H9 (cell line): Measurements from ENCODE around the gene GLCCI1. TPM values are rescaled to one million over a fixed set of nuclear protein-coding genes. Genes with fewer than 3 reads are reported as not detected.

Experiments used
- DNase-seq: peaks from one replicate; pipeline ENCODE4 v3.0.0-alpha.2; 2017
- H2AFZ ChIP-seq: one replicate; pipeline ENCODE4 v1.6.1; 2013; ENCODE audit warnings: mild to moderate bottlenecking, low read length, control low read depth, moderate library complexity
- H2AK5ac ChIP-seq: 2 replicates; pipeline ENCODE4 v1.6.1; 2013; ENCODE audit warnings: low read length, control low read depth, mixed read lengths; ENCODE audit not compliant: insufficient read length
- H2BK120ac ChIP-seq: one replicate; pipeline ENCODE4 v1.6.1; 2013; ENCODE audit warnings: low read depth, mild to moderate bottlenecking, low read length, control low read depth, inconsistent platforms; ENCODE audit not compliant: poor library complexity, severe bottlenecking
- H2BK12ac ChIP-seq: 2 replicates; pipeline ENCODE4 v1.6.1; 2013; ENCODE audit warnings: low read length, control low read depth, mixed read lengths, low read depth; ENCODE audit not compliant: insufficient read length
- H2BK15ac ChIP-seq: 2 replicates; pipeline ENCODE4 v1.6.1; 2013; ENCODE audit warnings: low read depth, low read length, control low read depth
- H2BK20ac ChIP-seq: one replicate; pipeline ENCODE4 v1.6.1; 2013; ENCODE audit warnings: low read depth, mild to moderate bottlenecking, low read length, control low read depth, inconsistent platforms; ENCODE audit not compliant: poor library complexity, severe bottlenecking
- H2BK5ac ChIP-seq: 2 replicates; pipeline ENCODE4 v1.6.1; 2013; ENCODE audit warnings: low read length, control low read depth, mixed read lengths; ENCODE audit not compliant: insufficient read length
- H3K14ac ChIP-seq: 2 replicates; pipeline ENCODE4 v1.6.1; 2013; ENCODE audit warnings: low read length, control low read depth; ENCODE audit not compliant: insufficient read depth
- H3K18ac ChIP-seq: 2 replicates; pipeline ENCODE4 v1.6.1; 2013; ENCODE audit warnings: low read depth, mild to moderate bottlenecking, mixed read lengths, low read length, control low read depth; ENCODE audit not compliant: insufficient read length
- H3K23ac ChIP-seq: 2 replicates; pipeline ENCODE4 v1.6.1; 2013; ENCODE audit warnings: low read length, control low read depth, mixed read lengths, low read depth; ENCODE audit not compliant: insufficient read length
- H3K23me2 ChIP-seq: 2 replicates; pipeline ENCODE4 v1.6.1; 2013; ENCODE audit warnings: low read depth, mild to moderate bottlenecking, mixed read lengths, low read length, control low read depth; ENCODE audit not compliant: insufficient read length, poor library complexity, severe bottlenecking
- H3K27ac ChIP-seq: 2 replicates; pipeline ENCODE4 v1.5.1; 2013; ENCODE audit warnings: low read length, control low read depth, mixed read lengths, low read depth; ENCODE audit not compliant: insufficient read length
- H3K27me3 ChIP-seq: 2 replicates; pipeline ENCODE4 v1.6.1; 2013; ENCODE audit warnings: low read length, control low read depth, inconsistent platforms; ENCODE audit not compliant: insufficient read depth
- H3K4ac ChIP-seq: 2 replicates; pipeline ENCODE4 v1.6.1; 2013; ENCODE audit warnings: low read depth, mild to moderate bottlenecking, control low read depth, inconsistent platforms, low read length, moderate library complexity
- H3K4me1 ChIP-seq: 2 replicates; pipeline ENCODE4 v1.6.1; 2013; ENCODE audit warnings: low read length, control low read depth, inconsistent platforms; ENCODE audit not compliant: insufficient read depth
- H3K4me2 ChIP-seq: 2 replicates; pipeline ENCODE4 v1.6.1; 2013; ENCODE audit warnings: low read length, control low read depth, mixed read lengths; ENCODE audit not compliant: insufficient read length, insufficient read depth
- H3K56ac ChIP-seq: 2 replicates; pipeline ENCODE4 v1.6.1; 2013; ENCODE audit warnings: low read depth, mild to moderate bottlenecking, mixed read lengths, low read length, control low read depth; ENCODE audit not compliant: insufficient read length
- H3K79me1 ChIP-seq: 2 replicates; pipeline ENCODE4 v1.6.1; 2013; ENCODE audit warnings: low read depth, mild to moderate bottlenecking, moderate library complexity, low read length, control low read depth, inconsistent platforms; ENCODE audit not compliant: insufficient read depth, poor library complexity, severe bottlenecking
- H3K79me2 ChIP-seq: 2 replicates; pipeline ENCODE4 v1.6.1; 2013; ENCODE audit warnings: low read length, control low read depth, inconsistent platforms; ENCODE audit not compliant: insufficient read depth
- H3K9ac ChIP-seq: 2 replicates; pipeline ENCODE4 v1.6.1; 2013; ENCODE audit warnings: low read length, control low read depth, mixed read lengths; ENCODE audit not compliant: insufficient read length; ENCODE audit errors: extremely low read depth
- H3K9me3 ChIP-seq: one replicate; pipeline ENCODE4 v1.6.1; 2013; ENCODE audit warnings: low read depth, low read length, inconsistent platforms; ENCODE audit not compliant: control insufficient read depth
- H3T11ph ChIP-seq: one replicate; pipeline ENCODE4 v1.6.1; 2013; ENCODE audit warnings: mild to moderate bottlenecking, low read length, control low read depth, inconsistent platforms
- H4K20me1 ChIP-seq: one replicate; pipeline ENCODE4 v1.6.1; 2013; ENCODE audit not compliant: control insufficient read depth, insufficient read length, insufficient read depth
- H4K5ac ChIP-seq: 2 replicates; pipeline ENCODE4 v1.6.1; 2013; ENCODE audit warnings: low read depth, mild to moderate bottlenecking, mixed read lengths, low read length, control low read depth; ENCODE audit not compliant: insufficient read length
- H4K8ac ChIP-seq: replicated peaks from 2 replicates; pipeline ENCODE4 v1.6.1; 2013; ENCODE audit warnings: low read length, control low read depth, mixed read lengths, low read depth; ENCODE audit not compliant: insufficient read length
- H4K91ac ChIP-seq: 2 replicates; pipeline ENCODE4 v1.6.1; 2013; ENCODE audit warnings: low read depth, mild to moderate bottlenecking, moderate library complexity, mixed read lengths, low read length, control low read depth; ENCODE audit not compliant: insufficient read length
- H3K27ac Mint-ChIP-seq, 3 experiments: 2 replicates in 2 of 3; 3 replicates in 1 of 3; pipeline ENCODE4 v1.8.0; 2020 to 2021; ENCODE audit warnings: mixed read lengths in 3 of 3, mild to moderate bottlenecking in 1 of 3, moderate library complexity in 1 of 3
- H3K27me3 Mint-ChIP-seq: 2 replicates; pipeline ENCODE4 v1.8.0; 2021; ENCODE audit warnings: low read depth, mild to moderate bottlenecking, moderate library complexity, mixed read lengths
- H3K36me3 Mint-ChIP-seq, 3 experiments: 2 replicates in 2 of 3; 3 replicates in 1 of 3; pipeline ENCODE4 v1.8.0; 2020 to 2021; ENCODE audit warnings: low read depth in 3 of 3, mixed read lengths in 3 of 3; ENCODE audit not compliant: insufficient read depth in 1 of 3
- H3K4me1 Mint-ChIP-seq, 2 experiments: 2 replicates each; pipeline ENCODE4 v1.8.0; 2020; ENCODE audit warnings: mixed read lengths in 2 of 2
- H3K4me3 Mint-ChIP-seq, 2 experiments: 2 replicates in 1 of 2; 3 replicates in 1 of 2; pipeline ENCODE4 v1.8.0; 2020 to 2021; ENCODE audit warnings: mild to moderate bottlenecking in 2 of 2, mixed read lengths in 2 of 2, moderate library complexity in 1 of 2
- H3K9me3 Mint-ChIP-seq, 2 experiments: 2 replicates in 1 of 2; 3 replicates in 1 of 2; pipeline ENCODE4 v1.8.0; 2020; ENCODE audit warnings: mild to moderate bottlenecking in 2 of 2, mixed read lengths in 2 of 2, moderate library complexity in 1 of 2
- WGBS: extraction: QIAGEN DNeasy Blood & Tissue Kit; methylation state at CpG from one replicate; pipeline ENCODE4 v1.1.7; 2013; ENCODE audit warnings: missing lambda C conversion rate, low lambda C conversion rate, mixed read lengths; ENCODE audit not compliant: insufficient read length; ENCODE audit errors: extremely low coverage; 5-methylcytosine and 5-hydroxymethylcytosine counted together
- total RNA-seq: library from RNA; stranded (reverse); gene quantifications from 2 replicates; pipeline ENCODE4 v1.2.1, GENCODE V29; 2021
- TF ChIP-seq, protein P1 (sequence below): fragments of 200-600 bp; sonication (generic); conservative IDR thresholded peaks from 3 replicates; pipeline ENCODE4 v1.8.0; 2021; ENCODE audit warnings: antibody characterized with exemption, mild to moderate bottlenecking

Gene GLCCI1
- total RNA-seq, 1 experiment from 2014 or later: 19.1 TPM

DNA sequence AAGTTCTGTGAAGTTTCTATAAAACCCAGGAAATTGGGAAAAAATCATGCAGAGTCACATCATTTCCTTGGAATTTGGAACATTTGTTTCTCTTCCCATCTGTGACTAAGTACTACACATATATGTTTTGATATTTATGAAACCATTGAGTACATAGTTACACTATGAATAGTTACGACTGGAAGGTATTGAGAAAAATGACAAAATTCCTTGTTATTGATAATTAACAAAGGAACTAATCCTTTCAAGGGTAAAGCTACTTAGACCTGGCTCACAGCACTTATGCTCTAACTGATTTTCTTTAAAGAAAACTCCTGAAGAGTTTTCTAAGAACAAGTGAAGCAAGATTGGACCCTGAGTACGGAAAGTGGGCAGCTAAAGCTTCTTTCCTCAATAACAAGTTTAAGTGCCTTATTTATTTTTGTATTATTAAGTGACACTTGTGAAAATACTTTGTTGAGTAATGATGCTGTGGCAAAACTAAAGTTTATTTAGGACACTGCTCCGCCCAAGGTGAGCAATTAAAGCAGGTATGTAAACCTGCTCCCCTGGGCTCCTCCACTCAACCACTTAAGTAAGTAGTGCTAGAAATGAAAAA is 12.0 kb upstream of the GLCCI1 start:
- no peak overlapping the region for H3K4me2 ChIP-seq
- no peak overlapping the region for H3K4me3 Mint-ChIP-seq
- no peaks in the 10 kb centered on the region for H3K27me3 ChIP-seq

More for the DNA sequence above, 12.0 kb upstream of the GLCCI1 start:
- no peaks in the 10 kb centered on the region for H3K79me2 ChIP-seq
- H4K20me1 ChIP-seq: no peaks in the 10 kb centered on the region
- no peaks in the 10 kb centered on the region; the same call in 1 of the 2 replicates for H3K4me1 ChIP-seq
- no peaks in the 10 kb centered on the region for H3K23me2 ChIP-seq
- no peak overlapping the region for H2AK5ac ChIP-seq
- Mint-ChIP-seq H3K27ac (0 out of 7 replicates have a peak overlapping the region, but pooled peaks of 1 of the 3 experiments have one; percentile 5), H3K27me3 (no peaks in the 10 kb centered on the region), H3K36me3 (no peaks in the 10 kb centered on the region), H3K4me1 (peaks cover 19 to 28% of the 10 kb centered on the region in 2 experiments), H3K9me3 (no peaks in the 10 kb centered on the region)
- no peak overlapping the region for H3K4ac ChIP-seq
- no peak overlapping the region for H2AFZ ChIP-seq
- H2BK20ac ChIP-seq: no peak overlapping the region
- H3K56ac ChIP-seq: no peak overlapping the region
- no peaks in the 10 kb centered on the region for H3K9me3 ChIP-seq
- TF ChIP-seq, protein P1, sequence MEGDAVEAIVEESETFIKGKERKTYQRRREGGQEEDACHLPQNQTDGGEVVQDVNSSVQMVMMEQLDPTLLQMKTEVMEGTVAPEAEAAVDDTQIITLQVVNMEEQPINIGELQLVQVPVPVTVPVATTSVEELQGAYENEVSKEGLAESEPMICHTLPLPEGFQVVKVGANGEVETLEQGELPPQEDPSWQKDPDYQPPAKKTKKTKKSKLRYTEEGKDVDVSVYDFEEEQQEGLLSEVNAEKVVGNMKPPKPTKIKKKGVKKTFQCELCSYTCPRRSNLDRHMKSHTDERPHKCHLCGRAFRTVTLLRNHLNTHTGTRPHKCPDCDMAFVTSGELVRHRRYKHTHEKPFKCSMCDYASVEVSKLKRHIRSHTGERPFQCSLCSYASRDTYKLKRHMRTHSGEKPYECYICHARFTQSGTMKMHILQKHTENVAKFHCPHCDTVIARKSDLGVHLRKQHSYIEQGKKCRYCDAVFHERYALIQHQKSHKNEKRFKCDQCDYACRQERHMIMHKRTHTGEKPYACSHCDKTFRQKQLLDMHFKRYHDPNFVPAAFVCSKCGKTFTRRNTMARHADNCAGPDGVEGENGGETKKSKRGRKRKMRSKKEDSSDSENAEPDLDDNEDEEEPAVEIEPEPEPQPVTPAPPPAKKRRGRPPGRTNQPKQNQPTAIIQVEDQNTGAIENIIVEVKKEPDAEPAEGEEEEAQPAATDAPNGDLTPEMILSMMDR: no peak
- H2BK12ac ChIP-seq: no peak overlapping the region
- WGBS: no CpG with 5 or more reads among the region's 3 CpGs
- no peak overlapping the region for H4K5ac ChIP-seq
- H3K23ac ChIP-seq: no peak overlapping the region
- no peak overlapping the region for H3K27ac ChIP-seq
- H3K14ac ChIP-seq: no peak overlapping the region
- H3T11ph ChIP-seq: no peak overlapping the region
- no peak overlapping the region for H2BK15ac ChIP-seq
- DNase-seq: no peak
- H2BK5ac ChIP-seq: no peak overlapping the region
- no peak overlapping the region for H3K9ac ChIP-seq
- no peak overlapping the region for H3K18ac ChIP-seq
- no peaks in the 10 kb centered on the region for H3K79me1 ChIP-seq
- H4K91ac ChIP-seq: no peak overlapping the region
- H4K8ac ChIP-seq: no peak overlapping the region
- H2BK120ac ChIP-seq: no peak overlapping the region
